GM15510 (cell line): Measurements from ENCODE around the gene PTMS.

Experiments used
- POLR2A ChIP-seq: IDR thresholded peaks from 3 replicates; pipeline ENCODE4 v1.6.1; 2011; ENCODE audit warnings: borderline replicate concordance; ENCODE audit not compliant: insufficient read length; ENCODE audit errors: extremely low read depth

The PTMS gene

GRCh38 chr12:6774499-6775062, 8.4 kb downstream of the PTMS start:
- TF ChIP-seq POLR2A: no peak

- no peak for TF ChIP-seq POLR2A
Observed at GRCh38 chr12:6775185-6776174, 9.3 kb downstream of the PTMS start.

- no peak for TF ChIP-seq POLR2A
Observed at GRCh38 chr12:6777386-6777785, 11.2 kb downstream of the PTMS start.

GRCh38 chr12:6778217-6778573, 12.0 kb downstream of the PTMS start:
- no peak for TF ChIP-seq POLR2A

- no peak for TF ChIP-seq POLR2A
Observed at GRCh38 chr12:6778574-6779550, 12.7 kb downstream of the PTMS start.

- TF ChIP-seq POLR2A: no peak
Observed at GRCh38 chr12:6779708-6780432, 13.7 kb downstream of the PTMS start.

GRCh38 chr12:6780573-6780972, 14.4 kb downstream of the PTMS start:
- TF ChIP-seq POLR2A: no peak

- no peak for TF ChIP-seq POLR2A
Observed at GRCh38 chr12:6782119-6782518, 16.0 kb downstream of the PTMS start.

- no peak for TF ChIP-seq POLR2A
Observed at GRCh38 chr12:6782850-6783566, 16.8 kb downstream of the PTMS start.

GRCh38 chr12:6783828-6784227, 17.7 kb downstream of the PTMS start:
- no peak for TF ChIP-seq POLR2A

- no peak for TF ChIP-seq POLR2A
Observed at GRCh38 chr12:6784296-6784695, 18.1 kb downstream of the PTMS start.

- TF ChIP-seq POLR2A: no peak
Observed at GRCh38 chr12:6784761-6785160, 18.6 kb downstream of the PTMS start.

GRCh38 chr12:6786416-6787094, 20.4 kb downstream of the PTMS start:
- no peak for TF ChIP-seq POLR2A
